NB4 (cell line): Measurements from ENCODE around the gene TECPR1.

Source experiments
- MYC ChIP-seq: IDR thresholded peaks from 2 replicates; pipeline ENCODE4 v1.6.1; 2011; ENCODE audit warnings: low read depth, low read length
- POLR2A ChIP-seq: IDR thresholded peaks from 2 replicates; pipeline ENCODE4 v1.6.1; 2011; ENCODE audit warnings: mild to moderate bottlenecking; ENCODE audit not compliant: insufficient read length; ENCODE audit errors: extremely low read depth
- TF ChIP-seq, protein P1 (sequence below): IDR thresholded peaks from one replicate; pipeline ENCODE4 v1.5.1; 2012; ENCODE audit warnings: low read depth, low read length
- TF ChIP-seq, protein P2 (sequence below): IDR thresholded peaks from 2 replicates; pipeline ENCODE4 v1.6.1; 2011; ENCODE audit warnings: low read depth, low read length

DNA sequence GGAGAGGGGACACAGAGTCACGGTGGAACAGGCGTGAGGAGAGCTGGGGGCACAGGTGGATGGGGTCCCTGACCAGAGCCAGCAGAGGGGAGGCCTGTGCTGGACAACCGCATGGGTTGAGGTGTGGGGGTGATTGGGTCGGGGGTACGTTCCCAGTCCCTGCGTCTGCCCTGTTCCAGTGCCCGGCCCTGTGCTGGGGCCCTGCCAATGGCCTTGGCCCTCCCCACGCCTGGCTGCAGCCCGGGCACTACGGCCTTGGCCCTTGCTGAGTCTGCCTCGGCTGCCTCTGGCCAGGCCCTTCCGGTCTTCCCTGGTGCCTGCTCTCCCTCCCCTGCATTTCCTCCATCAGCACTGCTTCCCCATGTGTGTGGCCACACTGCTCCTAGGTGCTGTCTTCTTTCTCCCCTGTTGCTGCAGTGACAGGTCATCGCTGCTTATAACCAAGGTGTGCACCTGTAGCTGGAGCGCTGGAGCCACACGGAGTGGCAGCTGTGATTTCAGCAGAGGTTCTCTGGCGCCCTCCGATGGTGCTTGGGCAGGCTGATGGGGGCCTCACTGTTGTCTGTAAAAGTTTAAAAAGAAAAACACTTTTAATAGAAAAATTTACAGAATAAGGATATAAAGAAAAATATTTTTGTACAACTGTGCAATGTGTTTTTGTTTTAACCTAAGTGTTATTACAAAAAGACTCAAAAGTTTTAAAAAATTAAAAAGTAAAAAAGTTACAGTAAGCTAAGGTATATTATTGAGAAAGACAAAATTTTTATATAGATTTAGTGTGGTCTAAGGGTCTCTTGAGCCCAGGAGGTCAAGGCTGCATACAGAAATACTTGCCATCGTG lies 86.0 kb downstream of the TECPR1 start:
- TF ChIP-seq, protein P1, sequence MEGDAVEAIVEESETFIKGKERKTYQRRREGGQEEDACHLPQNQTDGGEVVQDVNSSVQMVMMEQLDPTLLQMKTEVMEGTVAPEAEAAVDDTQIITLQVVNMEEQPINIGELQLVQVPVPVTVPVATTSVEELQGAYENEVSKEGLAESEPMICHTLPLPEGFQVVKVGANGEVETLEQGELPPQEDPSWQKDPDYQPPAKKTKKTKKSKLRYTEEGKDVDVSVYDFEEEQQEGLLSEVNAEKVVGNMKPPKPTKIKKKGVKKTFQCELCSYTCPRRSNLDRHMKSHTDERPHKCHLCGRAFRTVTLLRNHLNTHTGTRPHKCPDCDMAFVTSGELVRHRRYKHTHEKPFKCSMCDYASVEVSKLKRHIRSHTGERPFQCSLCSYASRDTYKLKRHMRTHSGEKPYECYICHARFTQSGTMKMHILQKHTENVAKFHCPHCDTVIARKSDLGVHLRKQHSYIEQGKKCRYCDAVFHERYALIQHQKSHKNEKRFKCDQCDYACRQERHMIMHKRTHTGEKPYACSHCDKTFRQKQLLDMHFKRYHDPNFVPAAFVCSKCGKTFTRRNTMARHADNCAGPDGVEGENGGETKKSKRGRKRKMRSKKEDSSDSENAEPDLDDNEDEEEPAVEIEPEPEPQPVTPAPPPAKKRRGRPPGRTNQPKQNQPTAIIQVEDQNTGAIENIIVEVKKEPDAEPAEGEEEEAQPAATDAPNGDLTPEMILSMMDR = peak; percentile 83
- no peak for TF ChIP-seq MYC
- no peak for TF ChIP-seq POLR2A
- TF ChIP-seq, protein P2, sequence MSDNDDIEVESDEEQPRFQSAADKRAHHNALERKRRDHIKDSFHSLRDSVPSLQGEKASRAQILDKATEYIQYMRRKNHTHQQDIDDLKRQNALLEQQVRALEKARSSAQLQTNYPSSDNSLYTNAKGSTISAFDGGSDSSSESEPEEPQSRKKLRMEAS = no peak
